K562 (cell line): Measurements from ENCODE around the gene CCND3. TPM values are rescaled to one million over a fixed set of nuclear protein-coding genes. Genes with fewer than 3 reads are reported as not detected.
A peak's percentile ranks its signal among the peaks of the same experiment; 100 is the strongest.

Experiments used
- EGR1 ChIP-seq: fragments of 450-650 bp; conservative IDR thresholded peaks from 2 replicates; pipeline ENCODE4 v1.6.1; 2017; ENCODE audit warnings: mild to moderate bottlenecking
- ERF ChIP-seq: fragments of 450-650 bp; formaldehyde crosslinking; IDR thresholded peaks from 2 replicates; pipeline ENCODE4 v1.4.0; 2020; ENCODE audit warnings: mild to moderate bottlenecking, mixed read lengths
- FIP1L1 ChIP-seq: fragments of 200-400 bp; formaldehyde crosslinking; IDR thresholded peaks from 2 replicates; pipeline ENCODE4 v1.6.1; 2018; ENCODE audit warnings: mild to moderate bottlenecking, low read depth, low read length; ENCODE audit not compliant: poor library complexity, severe bottlenecking
- GMEB1 ChIP-seq: fragments of 250-450 bp; sonication (Bioruptor Pico); IDR thresholded peaks from 2 replicates; pipeline ENCODE4 v1.4.0; 2020; ENCODE audit warnings: mild to moderate bottlenecking
- GTF2B ChIP-seq: IDR thresholded peaks from 2 replicates; pipeline ENCODE4 v1.6.1; 2011; ENCODE audit not compliant: insufficient read length; ENCODE audit errors: extremely low read depth
- KLF10 ChIP-seq: fragments of 250-450 bp; sonication (Bioruptor Pico); IDR thresholded peaks from 2 replicates; pipeline ENCODE4 v1.6.1; 2021; ENCODE audit warnings: matching md5 sums
- MAX ChIP-seq: sonication (generic); formaldehyde crosslinking; IDR thresholded peaks from 2 replicates; pipeline ENCODE4 v1.9.0; 2022; ENCODE audit warnings: mild to moderate bottlenecking, missing genetic modification reagents
- MXD1 ChIP-seq: fragments of 250-450 bp; sonication (Bioruptor Pico); IDR thresholded peaks from 2 replicates; pipeline ENCODE4 v1.8.0; 2021; ENCODE audit warnings: borderline replicate concordance, mild to moderate bottlenecking, moderate library complexity; ENCODE audit not compliant: poor library complexity, severe bottlenecking
- PHB2 ChIP-seq: fragments of 450-650 bp; IDR thresholded peaks from 2 replicates; pipeline ENCODE4 v1.6.1; 2017; ENCODE audit warnings: low read depth
- POLR2A ChIP-seq: fragments of 450-650 bp; conservative IDR thresholded peaks from 2 replicates; pipeline ENCODE4 v1.6.1; 2016
- POU5F1 ChIP-seq: fragments of 150-350 bp; IDR thresholded peaks from 2 replicates; pipeline ENCODE4 v1.6.1; 2014; ENCODE audit warnings: borderline replicate concordance, low read length, low read depth, mild to moderate bottlenecking; ENCODE audit not compliant: partially characterized antibody
- THAP7 ChIP-seq: fragments of 250-450 bp; sonication (Bioruptor Pico); IDR thresholded peaks from 2 replicates; pipeline ENCODE4 v1.5.0; 2021
- ZBTB9 ChIP-seq: fragments of 450-650 bp; formaldehyde crosslinking; IDR thresholded peaks from 2 replicates; pipeline ENCODE4 v1.4.0; 2020; ENCODE audit warnings: mild to moderate bottlenecking, moderate library complexity
- ZNF280B ChIP-seq: fragments of 250-450 bp; sonication (Bioruptor Pico); IDR thresholded peaks from 2 replicates; pipeline ENCODE4 v1.5.1; 2021; ENCODE audit warnings: mild to moderate bottlenecking
- ZNF354B ChIP-seq: fragments of 250-450 bp; sonication (Bioruptor Pico); IDR thresholded peaks from 2 replicates; pipeline ENCODE4 v1.4.0; 2020
- ZNF398 ChIP-seq: fragments of 250-450 bp; sonication (Bioruptor Pico); IDR thresholded peaks from 2 replicates; pipeline ENCODE4 v1.8.0; 2021; ENCODE audit warnings: moderate library complexity, mild to moderate bottlenecking, inconsistent platforms
- ZNF644 ChIP-seq: fragments of 200-800 bp; sonication (Bioruptor generic); IDR thresholded peaks from 2 replicates; pipeline ENCODE4 v1.6.1; 2016; ENCODE audit warnings: low read depth, missing genetic modification characterization, missing compliant biosample characterization
- ZNF830 ChIP-seq: fragments of 250-450 bp; sonication (Bioruptor Pico); IDR thresholded peaks from 2 replicates; pipeline ENCODE4 v1.5.0; 2021; ENCODE audit warnings: mild to moderate bottlenecking
- ZSCAN29 ChIP-seq: fragments of 450-650 bp; IDR thresholded peaks from 2 replicates; pipeline ENCODE4 v1.6.1; 2017
- polyA plus RNA-seq, 8 experiments: library from polyadenylated mRNA; depleted of rRNA in 4 of 8; stranded (reverse) in 5 of 8; unstranded in 3 of 8; fragments of >200 nt; fragmentation: Nextera tagmentation in 2 of 8; fragmentation: Illumina TruSeq in 1 of 8; extraction: Ambion mirVana in 2 of 8; extraction: Trizol in 1 of 8; gene quantifications; 2 replicates each; pipeline versions ENCODE4 v1.2.1 to v1.2.3, GENCODE V29; 2011 to 2014; ENCODE audit warnings: inconsistent platforms in 1 of 8, missing spikeins in 1 of 8
- total RNA-seq, 7 experiments: library from RNA; depleted of rRNA in 6 of 7; stranded (reverse); fragments of >200 nt in 6 of 7; fragmentation: Illumina TruSeq in 2 of 7; extraction: Trizol in 2 of 7; gene quantifications; 2 replicates each; pipeline versions ENCODE4 v1.2.1 to v1.2.3, GENCODE V29; 2011 to 2021; ENCODE audit warnings: low replicate concordance in 1 of 7

CCND3 gene
- total and polyA plus RNA-seq, 9 of the 15 experiments (the other 6 are each of a cell fraction or from before 2014, with no cell fraction given): 21.5 to 204 (median 97.4) TPM

- TF ChIP-seq ZNF280B (CRISPR knock-in tag): no peak
- TF ChIP-seq ZNF830: no peak
- TF ChIP-seq MAX (CRISPR knock-in tag): peak; percentile 96
- peak; percentile 97 for TF ChIP-seq EGR1
- no peak for TF ChIP-seq PHB2
- TF ChIP-seq GMEB1 (CRISPR knock-in tag): no peak
- TF ChIP-seq MXD1 (CRISPR knock-in tag): peak; percentile 97
- peak; percentile 88 for TF ChIP-seq POLR2A
- TF ChIP-seq ERF (CRISPR knock-in tag): no peak
- no peak for TF ChIP-seq GTF2B
- TF ChIP-seq THAP7 (CRISPR knock-in tag): no peak
- TF ChIP-seq ZBTB9 (CRISPR knock-in tag): peak; percentile 75; the same call in 1 of the 2 replicates
- no peak for TF ChIP-seq KLF10
- TF ChIP-seq ZNF644 (tag): peak; percentile 16; the same call in 1 of the 2 replicates
- peak; percentile 16 for TF ChIP-seq POU5F1
- TF ChIP-seq ZNF354B (CRISPR knock-in tag): no peak
- TF ChIP-seq ZNF398 (CRISPR knock-in tag): no peak
- no peak for TF ChIP-seq FIP1L1
- TF ChIP-seq ZSCAN29: no peak
Measured at GRCh38 chr6:41920921-41921711, 20.5 kb downstream of the CCND3 start, which contains the start of the genes BYSL and MED20 (continued).
